GM19324 (cell line): Measurements from ENCODE around the gene TMEM38A.

Source experiments
- ATAC-seq: cut with Tn5 transposase; IDR thresholded peaks from one replicate; pipeline ENCODE4 v1.9.1; 2021; ENCODE audit warnings: mild to moderate bottlenecking, moderate library complexity; ENCODE audit not compliant: unreplicated experiment, low FRiP score

The TMEM38A gene

DNA sequence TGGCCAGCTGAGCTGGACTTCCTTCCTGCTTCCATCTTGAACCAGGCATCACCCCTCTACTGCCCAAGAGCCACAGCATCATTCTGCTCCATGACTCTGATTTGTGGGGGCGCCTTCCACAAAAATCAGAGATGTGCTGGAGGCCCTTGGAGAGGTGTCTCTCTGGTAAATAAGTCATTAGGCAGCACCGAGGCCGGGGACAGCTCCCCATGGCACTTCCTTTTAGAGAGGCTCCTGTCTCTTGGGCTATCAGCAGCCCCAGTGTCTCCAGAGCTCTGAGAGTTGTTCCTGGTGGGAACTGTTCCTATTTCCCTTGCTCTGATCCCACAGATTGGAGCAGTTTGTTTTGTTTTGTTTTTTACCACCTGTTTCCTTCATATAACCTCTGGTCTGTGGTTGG is 78.6 kb downstream of the TMEM38A start:
- ATAC-seq = no peak
